Body of pancreas (tissue), 4 donors: ENCODE data around the gene UNC93B1. TPM values are rescaled to one million over a fixed set of nuclear protein-coding genes. Genes with fewer than 3 reads are reported as not detected.

ENCODE experiments used
- ATAC-seq: fragments of 150-250 bp; one replicate; pipeline ENCODE4 v1.9.1; 2016
- DNase-seq, 4 donors: peaks; one replicate each; pipeline ENCODE4 v3.0.0-alpha.2; 2019
- H3K27ac ChIP-seq, 4 donors: fragments of 200-600 bp; sonication (generic); 1 replicate in 3 of 4; 2 replicates in 1 of 4; pipeline versions ENCODE4 v1.5.1 to v1.6.1; 2016 to 2019; ENCODE audit warnings: mild to moderate bottlenecking in 1 of 4, mixed read lengths in 1 of 4, moderate library complexity in 1 of 4
- H3K27me3 ChIP-seq, 2 donors: fragments of 200-600 bp; sonication (generic); one replicate each; pipeline ENCODE4 v1.6.0; 2016; ENCODE audit warnings: mild to moderate bottlenecking in 1 of 2
- H3K36me3 ChIP-seq, 2 donors: fragments of 200-600 bp; sonication (generic); replicated peaks in 1 of 2; 2 replicates each; pipeline ENCODE4 v1.5.1; 2016; ENCODE audit warnings: low read depth in 2 of 2; ENCODE audit not compliant: insufficient read depth in 1 of 2
- H3K4me1 ChIP-seq: fragments of 200-600 bp; sonication (generic); one replicate; pipeline ENCODE4 v1.6.0; 2016
- H3K4me3 ChIP-seq, 2 donors: fragments of 200-600 bp; sonication (generic); 1 replicate in 1 of 2; 2 replicates in 1 of 2; pipeline ENCODE4 v1.5.1; 2016 to 2019
- H3K9me3 ChIP-seq, 3 donors: fragments of 200-600 bp; sonication (generic); 1 replicate in 2 of 3; 2 replicates in 1 of 3; pipeline ENCODE4 v1.5.1; 2016
- POLR2A ChIP-seq, 3 donors: fragments of 450-650 bp; IDR thresholded peaks; one replicate each; pipeline ENCODE4 v1.6.1; 2016; ENCODE audit warnings: antibody characterized with exemption in 3 of 3, mild to moderate bottlenecking in 2 of 3
- WGBS, 2 donors: methylation state at CpG; one replicate each; pipeline ENCODE4 v1.1.5; 2017; 5-methylcytosine and 5-hydroxymethylcytosine counted together
- intact Hi-C: fragments of 100-400 bp; cut with DNase I; formaldehyde crosslinking; loops from one replicate; pipeline ENCODE4 v1.15.1; 2023
- total RNA-seq, 2 donors: library from RNA; depleted of rRNA; stranded (reverse); fragments of >200 nt; gene quantifications; one replicate each; pipeline ENCODE4 v1.1.0, GENCODE V29; 2016
- TF ChIP-seq, protein P1 (sequence below), 7 experiments: fragments of 450-650 bp in 4 of 7; fragments of 200-600 bp in 3 of 7; sonication (generic) in 3 of 7; IDR thresholded peaks; one replicate each; pipeline ENCODE4 v1.5.1; 2016 to 2019; ENCODE audit warnings: antibody characterized with exemption in 7 of 7

The UNC93B1 gene
- total RNA-seq, 2 donors from 2014 or later = 33.9 to 40.5 TPM

DNA sequence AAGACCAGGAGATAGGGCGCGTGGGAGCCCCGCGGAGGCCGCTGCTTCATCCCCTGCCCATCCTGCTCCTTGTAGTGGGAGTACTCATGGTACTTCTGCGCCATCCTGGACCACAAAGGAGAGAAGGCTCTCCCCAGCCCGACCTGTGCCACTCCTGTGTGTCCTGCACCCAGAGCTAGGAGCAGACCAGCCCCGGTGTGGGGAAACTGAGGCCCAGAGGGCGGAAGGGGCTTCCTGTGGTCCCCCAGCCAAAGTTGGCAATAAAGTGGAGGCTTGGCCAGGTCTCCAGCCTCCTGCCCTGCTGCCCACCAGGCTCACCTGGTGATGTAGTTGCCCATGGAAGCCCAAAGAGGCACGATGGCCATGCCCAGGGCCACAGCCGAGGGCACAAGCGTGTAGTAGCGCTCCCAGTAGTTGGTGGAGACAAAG, 4.7 kb downstream of the UNC93B1 start:
- no peaks in the 10 kb centered on the region for H3K9me3 ChIP-seq
- H3K4me1 ChIP-seq = peaks cover 14% of the 10 kb centered on the region
- DNase-seq = no peak
- no peak for ATAC-seq
- no peak overlapping the region for H3K4me3 ChIP-seq
- no peaks in the 10 kb centered on the region for H3K27me3 ChIP-seq
- TF ChIP-seq, protein P1, sequence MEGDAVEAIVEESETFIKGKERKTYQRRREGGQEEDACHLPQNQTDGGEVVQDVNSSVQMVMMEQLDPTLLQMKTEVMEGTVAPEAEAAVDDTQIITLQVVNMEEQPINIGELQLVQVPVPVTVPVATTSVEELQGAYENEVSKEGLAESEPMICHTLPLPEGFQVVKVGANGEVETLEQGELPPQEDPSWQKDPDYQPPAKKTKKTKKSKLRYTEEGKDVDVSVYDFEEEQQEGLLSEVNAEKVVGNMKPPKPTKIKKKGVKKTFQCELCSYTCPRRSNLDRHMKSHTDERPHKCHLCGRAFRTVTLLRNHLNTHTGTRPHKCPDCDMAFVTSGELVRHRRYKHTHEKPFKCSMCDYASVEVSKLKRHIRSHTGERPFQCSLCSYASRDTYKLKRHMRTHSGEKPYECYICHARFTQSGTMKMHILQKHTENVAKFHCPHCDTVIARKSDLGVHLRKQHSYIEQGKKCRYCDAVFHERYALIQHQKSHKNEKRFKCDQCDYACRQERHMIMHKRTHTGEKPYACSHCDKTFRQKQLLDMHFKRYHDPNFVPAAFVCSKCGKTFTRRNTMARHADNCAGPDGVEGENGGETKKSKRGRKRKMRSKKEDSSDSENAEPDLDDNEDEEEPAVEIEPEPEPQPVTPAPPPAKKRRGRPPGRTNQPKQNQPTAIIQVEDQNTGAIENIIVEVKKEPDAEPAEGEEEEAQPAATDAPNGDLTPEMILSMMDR (IDR thresholded peaks at IDR 0.05) = no peak
- TF ChIP-seq POLR2A (IDR thresholded peaks at IDR 0.05) = no peak
- intact Hi-C loops = no loop called here
- H3K27ac ChIP-seq = no peak overlapping the region
- 91 to 95% methylated on average over 12 to 13 of the region's 13 CpGs for WGBS, 2 donors
- no peaks in the 10 kb centered on the region for H3K36me3 ChIP-seq

DNA sequence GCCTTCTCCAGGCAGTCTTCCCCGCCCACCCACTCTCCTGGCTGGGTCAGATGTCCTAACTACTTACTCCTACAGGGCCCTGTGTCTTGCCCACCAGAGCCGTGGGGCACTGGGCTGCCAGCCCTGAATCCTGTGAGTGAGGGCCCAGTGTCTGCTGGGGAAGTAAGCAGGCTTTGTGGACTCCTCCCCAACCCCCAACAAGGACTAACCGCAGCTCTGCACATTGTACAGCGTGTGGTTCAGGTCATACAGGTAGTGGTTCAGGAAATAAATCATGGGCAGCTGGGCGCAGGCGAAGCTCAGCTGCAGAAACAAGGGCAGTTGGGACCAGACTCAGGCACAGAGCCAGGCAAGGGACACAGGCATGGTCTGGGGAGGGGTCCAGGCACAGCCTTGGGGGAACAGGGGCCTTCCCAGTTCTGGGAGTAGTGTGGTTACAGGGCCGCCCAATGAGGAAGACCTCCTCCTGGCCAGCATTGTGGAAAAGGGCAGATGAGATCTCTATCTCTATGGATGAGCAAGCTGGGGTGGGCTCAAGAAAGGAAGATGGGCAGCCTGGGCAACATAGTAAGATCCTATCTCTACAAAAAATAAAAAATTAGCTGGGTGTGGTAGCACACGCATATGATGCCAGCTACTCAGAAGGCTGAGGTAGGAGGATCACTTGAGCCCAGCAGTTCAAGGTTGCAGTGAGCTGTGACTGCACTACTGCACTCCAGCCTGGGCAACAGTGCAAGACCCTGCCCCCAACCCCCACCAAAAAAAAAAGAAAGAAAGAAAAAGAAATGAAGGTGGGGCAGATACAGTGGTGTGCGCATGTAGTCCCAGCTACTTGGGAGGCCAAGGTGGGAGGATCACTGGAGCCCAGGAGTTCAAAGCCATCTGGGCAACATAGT, 5.5 kb downstream of the UNC93B1 start:
- H3K4me1 ChIP-seq = peaks cover 16% of the 10 kb centered on the region
- H3K36me3 ChIP-seq = no peaks in the 10 kb centered on the region
- H3K27ac ChIP-seq = no peak overlapping the region
- intact Hi-C loops = no loop called here
- no peak overlapping the region for H3K4me3 ChIP-seq
- H3K27me3 ChIP-seq = no peaks in the 10 kb centered on the region
- no peaks in the 10 kb centered on the region for H3K9me3 ChIP-seq
- ATAC-seq (no peak), DNase-seq (no peak)
- TF ChIP-seq, protein P1 (IDR thresholded peaks at IDR 0.05) = no peak
- TF ChIP-seq POLR2A (IDR thresholded peaks at IDR 0.05) = no peak
- WGBS, 2 donors = 89 to 96% methylated on average over 7 to 9 of the region's 9 CpGs

DNA sequence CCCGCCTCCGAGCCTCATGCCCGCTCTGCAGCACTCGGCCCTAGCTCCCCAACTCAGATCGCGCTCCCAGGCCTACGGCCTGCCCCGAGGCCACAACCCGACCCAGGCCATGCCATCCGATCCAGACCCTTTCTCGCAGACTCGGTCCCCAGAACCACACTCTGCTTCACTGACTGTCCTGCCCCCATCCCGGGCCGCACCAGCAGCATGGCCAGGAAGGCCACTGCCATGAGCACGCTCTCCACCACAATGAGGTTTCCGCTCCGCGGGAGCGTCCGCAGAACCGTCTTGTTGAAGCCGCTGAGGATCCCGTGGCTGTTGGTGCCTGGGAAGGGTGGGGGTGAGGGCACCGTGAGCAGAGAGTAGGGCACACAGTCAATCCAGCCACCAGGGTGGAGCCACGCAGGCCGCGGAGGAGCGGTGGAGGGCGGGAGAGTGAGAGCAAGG, 6.4 kb downstream of the UNC93B1 start:
- ATAC-seq (no peak), DNase-seq (no peak)
- TF ChIP-seq, protein P1 (IDR thresholded peaks at IDR 0.05) = no peak
- no peak for TF ChIP-seq POLR2A (IDR thresholded peaks at IDR 0.05)
- Histone ChIP-seq H3K9me3 (no peaks in the 10 kb centered on the region), H3K4me3 (no peak overlapping the region), H3K27ac (no peak overlapping the region), H3K27me3 (no peaks in the 10 kb centered on the region), H3K4me1 (peaks cover 11% of the 10 kb centered on the region), H3K36me3 (no peaks in the 10 kb centered on the region)
- 90 to 96% methylated on average over 29 of the region's 29 CpGs for WGBS, 2 donors
- intact Hi-C loops = no loop called here

DNA sequence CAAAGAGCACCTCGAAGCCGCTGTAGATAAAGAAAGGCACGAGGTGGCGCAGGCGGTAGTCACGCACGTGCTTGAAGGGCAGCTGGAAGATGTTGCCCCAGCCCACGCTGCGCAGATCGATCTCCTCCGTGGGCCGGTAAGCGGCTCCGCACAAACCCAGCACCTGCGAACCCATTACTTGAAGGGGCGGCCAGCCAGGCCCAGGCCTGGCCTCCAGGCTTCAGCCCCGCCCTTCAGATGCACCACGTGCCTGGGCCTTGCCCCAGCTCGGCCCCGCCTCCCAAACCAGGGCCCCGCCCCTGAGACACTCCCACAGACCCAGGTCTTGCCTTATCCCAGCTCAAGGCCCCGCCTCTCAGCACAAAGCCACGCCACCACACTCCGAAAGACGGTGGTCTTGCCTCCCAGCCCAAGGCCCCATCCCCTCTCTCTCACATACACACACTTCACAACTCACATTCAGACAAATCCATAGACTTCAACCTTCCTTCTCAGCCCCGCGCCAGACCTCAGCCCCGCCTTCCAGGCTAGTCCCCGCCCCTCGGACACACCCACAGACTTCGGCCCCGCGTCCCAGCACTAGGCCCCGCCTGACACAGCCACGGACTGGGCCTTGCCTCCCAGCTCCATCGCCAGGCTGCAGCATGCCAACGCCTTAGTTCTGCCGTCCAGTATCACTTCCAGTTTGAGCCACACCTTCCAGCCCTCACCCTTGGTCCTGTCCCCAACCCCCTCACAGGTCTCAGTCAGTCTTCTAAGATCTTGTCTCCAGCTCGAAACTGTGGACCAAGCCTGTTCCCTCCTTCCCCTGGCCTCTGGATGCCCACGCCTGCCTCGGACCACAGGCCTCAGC, 7.0 kb downstream of the UNC93B1 start:
- ATAC-seq (peak; percentile 82), DNase-seq (peak; percentile 66 to 76 (median 72))
- intact Hi-C loops = no loop called here
- no peak overlapping the region for H3K27ac ChIP-seq
- TF ChIP-seq, protein P1 (IDR thresholded peaks at IDR 0.05) = no peak
- no peak for TF ChIP-seq POLR2A (IDR thresholded peaks at IDR 0.05)
- no peaks in the 10 kb centered on the region for H3K36me3 ChIP-seq
- H3K9me3 ChIP-seq = no peaks in the 10 kb centered on the region
- no peaks in the 10 kb centered on the region for H3K27me3 ChIP-seq
- H3K4me1 ChIP-seq = peaks cover 9% of the 10 kb centered on the region
- no peak overlapping the region for H3K4me3 ChIP-seq
- 69 to 73% methylated on average over 35 to 41 of the region's 41 CpGs for WGBS, 2 donors
